Measurements from ENCODE around the gene ARHGAP26.

GRCh38 chr5:142845954-142846398 is 75.8 kb downstream of the ARHGAP26 start:
- TF ChIP-seq CTCF (IDR thresholded peaks at IDR 0.05; ENCODE audit: low read depth, low read length, missing input control) (no peak), RXRA (IDR thresholded peaks at IDR 0.05) (no peak), REST (IDR thresholded peaks at IDR 0.05) (no peak), ATF3 (IDR thresholded peaks at IDR 0.05) (no peak), EGR1 (IDR thresholded peaks at IDR 0.05; ENCODE audit: low read depth in 2 of 2) (no peak), JUND (IDR thresholded peaks at IDR 0.05) (no peak), SP1 (IDR thresholded peaks at IDR 0.05) (no peak), RAD21 (IDR thresholded peaks at IDR 0.05) (no peak), GABPA (IDR thresholded peaks at IDR 0.05 in 1 of 2, conservative IDR thresholded peaks at IDR 0.05 in 1 of 2) (no peak), ZBTB33 (IDR thresholded peaks at IDR 0.05) (no peak), TAF1 (conservative IDR thresholded peaks at IDR 0.05) (no peak), YY1 (IDR thresholded peaks at IDR 0.05) (no peak)

Data from liver (tissue), 3 donors.